K562 (cell line): ENCODE measurements around the gene LAPTM5. TPM values are rescaled to one million over a fixed set of nuclear protein-coding genes. Genes with fewer than 3 reads are reported as not detected.

Source experiments
- ATAC-seq: fragments of 200-7000 bp; cut with Tn5 transposase; 3 replicates; pipeline ENCODE4 v1.9.1; 2020; ENCODE audit warnings: moderate library complexity
- BruUV-seq: library from RNA; stranded (reverse); fragments of 400-500 nt; replicated peaks from 2 replicates; lab custom pipeline; 2021; lab: Mats Ljungman, UMichigan
- CTCF ChIA-PET: fragments of 300-600 bp; formaldehyde crosslinking; extraction: SDS; loops from one replicate; lab custom pipeline; 2021; ENCODE audit warnings: low intra/inter-chr PET ratio; lab: Yijun Ruan, JAX
- POLR2A ChIA-PET: fragments of 300-600, 350-650 bp; sonication (Branson Sonifier 250); formaldehyde crosslinking; extraction: SDS; loops from one replicate; lab custom pipeline; 2021; ENCODE audit warnings: antibody characterized with exemption, inconsistent platforms; lab: Yijun Ruan, JAX
- DNase-seq, 4 experiments: peaks; one replicate each; pipeline versions ENCODE4 v3.0.0 to v3.0.0-alpha.2; 2011 to 2018; ENCODE audit warnings: low spot score in 3 of 4, mixed read lengths in 3 of 4; ENCODE audit errors: extremely low read depth in 1 of 4
- FAIRE-seq: peaks from 2 replicates; lab custom pipeline; 2011; peaks lifted over from hg19 to GRCh38; lab: Jason Lieb, UNC
- H2AFZ ChIP-seq: 2 replicates; pipeline ENCODE4 v1.6.0; 2011; ENCODE audit warnings: low read depth, low read length, control low read depth, inconsistent platforms
- H3K27ac ChIP-seq: fragments of 200-600 bp; 3 replicates; pipeline ENCODE4 v1.8.0; 2011; ENCODE audit warnings: low read depth, mild to moderate bottlenecking, control low read depth, inconsistent platforms, low read length, moderate library complexity, mixed read lengths; ENCODE audit errors: extremely low read depth
- H3K27me3 ChIP-seq, 2 experiments: fragments of 300-600 bp in 1 of 2; 2 replicates in 1 of 2; 3 replicates in 1 of 2; pipeline versions ENCODE4 v1.6.0 to v1.8.0; 2011; ENCODE audit warnings: inconsistent platforms in 2 of 2, low read length in 2 of 2, mild to moderate bottlenecking in 1 of 2, mixed read lengths in 1 of 2, moderate library complexity in 1 of 2; ENCODE audit not compliant: control insufficient read depth in 2 of 2, insufficient read depth in 2 of 2
- H3K36me3 ChIP-seq: fragments of 300-600 bp; 3 replicates; pipeline ENCODE4 v1.8.0; 2011; ENCODE audit warnings: mild to moderate bottlenecking, low read length, inconsistent platforms; ENCODE audit not compliant: control insufficient read depth, insufficient read depth
- H3K4me1 ChIP-seq, 2 experiments: fragments of 200-600 bp in 1 of 2; replicated peaks in 1 of 2; 2 replicates in 1 of 2; 3 replicates in 1 of 2; pipeline versions ENCODE4 v1.5.1 to v1.8.0; 2011; ENCODE audit warnings: inconsistent platforms in 2 of 2, low read length in 2 of 2, mild to moderate bottlenecking in 1 of 2, mixed read lengths in 1 of 2, moderate library complexity in 1 of 2; ENCODE audit not compliant: control insufficient read depth in 2 of 2, insufficient read depth in 2 of 2
- H3K4me2 ChIP-seq: 2 replicates; pipeline ENCODE4 v1.6.1; 2011; ENCODE audit warnings: low read length, control low read depth, inconsistent platforms, mixed read lengths; ENCODE audit not compliant: insufficient read depth
- H3K4me3 ChIP-seq: fragments of 200-600 bp; sonication (generic), shearing (Covaris generic); 2 replicates; pipeline ENCODE4 v1.5.1; 2016; ENCODE audit warnings: control low read depth, inconsistent platforms
- H3K79me2 ChIP-seq: fragments of 200-600 bp; 3 replicates; pipeline ENCODE4 v1.8.0; 2011; ENCODE audit warnings: low read length, inconsistent platforms; ENCODE audit not compliant: control insufficient read depth, insufficient read depth
- H3K9ac ChIP-seq, 2 experiments: 2 replicates each; pipeline versions ENCODE4 v1.6.0 to v1.6.1; 2011; ENCODE audit warnings: low read depth in 2 of 2, low read length in 2 of 2, control low read depth in 1 of 2, inconsistent platforms in 1 of 2, mild to moderate bottlenecking in 1 of 2, mixed read lengths in 1 of 2; ENCODE audit not compliant: insufficient read depth in 1 of 2
- H3K9me1 ChIP-seq: one replicate; pipeline ENCODE4 v1.6.0; 2011; ENCODE audit warnings: inconsistent platforms, mild to moderate bottlenecking, low read length, moderate library complexity; ENCODE audit not compliant: control insufficient read depth, insufficient read depth
- H3K9me3 ChIP-seq: replicated peaks from 2 replicates; pipeline ENCODE4 v1.5.1; 2011; ENCODE audit warnings: low read depth, low read length, inconsistent platforms; ENCODE audit not compliant: control insufficient read depth, insufficient read depth
- H4K20me1 ChIP-seq: replicated peaks from 2 replicates; pipeline ENCODE4 v1.6.1; 2011; ENCODE audit warnings: low read length, inconsistent platforms, mixed read lengths; ENCODE audit not compliant: control insufficient read depth, insufficient read depth
- CXXC5 ChIP-seq: fragments of 250-450 bp; sonication (Bioruptor Pico); IDR thresholded peaks from 2 replicates; pipeline ENCODE4 v1.8.0; 2022; ENCODE audit warnings: inconsistent platforms, mild to moderate bottlenecking, moderate library complexity
- MGA ChIP-seq: fragments of 450-650 bp; IDR thresholded peaks from 2 replicates; pipeline ENCODE4 v1.6.1; 2016; ENCODE audit warnings: mild to moderate bottlenecking, moderate library complexity
- TGIF2 ChIP-seq: sonication (generic); formaldehyde crosslinking; IDR thresholded peaks from 2 replicates; pipeline ENCODE4 v1.8.1; 2022; ENCODE audit warnings: mild to moderate bottlenecking, missing genetic modification reagents, moderate library complexity
- ZBTB17 ChIP-seq: fragments of 450-650 bp; formaldehyde crosslinking; IDR thresholded peaks from 2 replicates; pipeline ENCODE4 v1.4.0; 2020; ENCODE audit warnings: mild to moderate bottlenecking
- WGBS: fragments of 100-300 bp; shearing (Covaris generic); methylation state at CpG from one replicate; pipeline ENCODE4 v1.1.6; 2016; ENCODE audit warnings: low coverage, mixed read lengths; ENCODE audit not compliant: insufficient coverage; ENCODE audit errors: missing lambda C conversion rate; 5-methylcytosine and 5-hydroxymethylcytosine counted together
- in situ Hi-C: fragments of 300-500 bp; cut with MboI; formaldehyde crosslinking; loops from 4 replicates; pipeline ENCODE4 v1.15.0; 2018; ENCODE audit warnings: inconsistent platforms, mixed read lengths
- intact Hi-C: fragments of 100-400 bp; cut with micrococcal nuclease; formaldehyde crosslinking; loops from 2 replicates; pipeline ENCODE4 v1.14.2; 2022
- polyA plus RNA-seq, 8 experiments: library from polyadenylated mRNA; depleted of rRNA in 4 of 8; stranded (reverse) in 5 of 8; unstranded in 3 of 8; fragments of >200 nt; fragmentation: Nextera tagmentation in 2 of 8; fragmentation: Illumina TruSeq in 1 of 8; extraction: Ambion mirVana in 2 of 8; extraction: Trizol in 1 of 8; gene quantifications; 2 replicates each; pipeline versions ENCODE4 v1.2.1 to v1.2.3, GENCODE V29; 2011 to 2014; ENCODE audit warnings: inconsistent platforms in 1 of 8, missing spikeins in 1 of 8
- total RNA-seq, 7 experiments: library from RNA; depleted of rRNA in 6 of 7; stranded (reverse); fragments of >200 nt in 6 of 7; fragmentation: Illumina TruSeq in 2 of 7; extraction: Trizol in 2 of 7; gene quantifications; 2 replicates each; pipeline versions ENCODE4 v1.2.1 to v1.2.3, GENCODE V29; 2011 to 2021; ENCODE audit warnings: low replicate concordance in 1 of 7

LAPTM5 gene
- total and polyA plus RNA-seq, 9 of the 15 experiments (the other 6 are each of a cell fraction or from before 2014, with no cell fraction given), result 2.4 to 47.3 (median 20.3) TPM

- H2AFZ ChIP-seq, result peak overlapping the region; percentile 74
- FAIRE-seq, result no peak
- peaks cover 67 to 74% of the 10 kb centered on the region in 2 experiments for H3K4me1 ChIP-seq
- H3K27ac ChIP-seq, result peak overlapping the region; percentile 30; the same call in 2 of the 3 replicates
- no peak overlapping the region for H3K4me3 ChIP-seq
- H3K27me3 ChIP-seq, result no peaks in the 10 kb centered on the region
- H3K79me2 ChIP-seq, result peaks cover 8% of the 10 kb centered on the region; the same call in 2 of the 3 replicates
- WGBS, result 73% methylated on average over 21 of the region's 22 CpGs
- no peaks in the 10 kb centered on the region for H3K9me3 ChIP-seq
- no peaks in the 10 kb centered on the region for H4K20me1 ChIP-seq
- CTCF ChIA-PET, result interaction anchor here (1.4 kb wide), 1 partner anchor 56 kb away, joined by 4 read pairs; no protein-coding TSS in a partner anchor
- BruUV-seq, result no TSS peak
- no peak for DNase-seq
- no peaks in the 10 kb centered on the region for H3K36me3 ChIP-seq
- no peak overlapping the region for H3K4me2 ChIP-seq
- peak overlapping the region; percentile 27 to 79; a peak in 3 of 4 replicates for H3K9ac ChIP-seq
- in situ Hi-C loops, result loop anchor here (5.0 kb wide), 1 partner anchor 57 kb away; no protein-coding TSS in a partner anchor
- intact Hi-C loops, result loop anchor here (10.0 kb wide), 2 partner anchors 390 to 1540 kb away; partner anchors contain the start of genes MECR and PTPRU
- peaks cover 4% of the 10 kb centered on the region for H3K9me1 ChIP-seq
- ATAC-seq, result no peak
- POLR2A ChIA-PET, result interaction anchor here (0.6 to 0.9 kb wide), 2 partner anchors 47 to 146 kb away, joined by 3 read pairs; no protein-coding TSS in a partner anchor
- TF ChIP-seq ZBTB17 (0 out of 2 replicates have a peak, but pooled peaks have one; percentile 42), MGA (0 out of 2 replicates have a peak, but pooled peaks have one; percentile 32), TGIF2 (no peak), CXXC5 (CRISPR knock-in tag) (no peak; the same call in none of the 2 replicates)
Observed at GRCh38 chr1:30774550-30775432, 17.2 kb upstream of the LAPTM5 start.
